ENCODE results near the gene ATF4.
A peak's percentile ranks its signal among the peaks of the same experiment; 100 is the strongest.

Gene ATF4

GRCh38 chr22:39530116-39530515, 9.8 kb downstream of the ATF4 start:
- DNase-seq, result no peak

- DNase-seq, result no peak
These were observed 10.4 kb downstream of the ATF4 start for GRCh38 chr22:39530692-39531331.

- DNase-seq, result peak; percentile 95
These were observed 12.1 kb downstream of the ATF4 start, which contains the start of gene RPS19BP1 for GRCh38 chr22:39532215-39533073. Gene RPS19BP1, minus strand, starts transcription at chr22:39532748. Its CDS starts 10 bp downstream, at chr22:39532738.

- DNase-seq, result no peak
These were observed 13.7 kb downstream of the ATF4 start for GRCh38 chr22:39534092-39534506.

- DNase-seq, result peak; percentile 64
These were observed 14.4 kb downstream of the ATF4 start for GRCh38 chr22:39534591-39535356.

- DNase-seq, result no peak
These were observed 15.0 kb downstream of the ATF4 start for GRCh38 chr22:39535357-39535725.

GRCh38 chr22:39535831-39536449, 15.6 kb downstream of the ATF4 start:
- DNase-seq, result no peak

- no peak for DNase-seq
These were observed 16.3 kb downstream of the ATF4 start for GRCh38 chr22:39536711-39537110.

GRCh38 chr22:39537975-39538374, 17.6 kb downstream of the ATF4 start:
- DNase-seq, result no peak

GRCh38 chr22:39543095-39543494, 22.7 kb downstream of the ATF4 start:
- DNase-seq, result no peak

GRCh38 chr22:39545386-39546365, 25.3 kb downstream of the ATF4 start:
- no peak for DNase-seq

- DNase-seq, result no peak
These were observed 26.7 kb downstream of the ATF4 start for GRCh38 chr22:39546889-39547586.

GRCh38 chr22:39547587-39547947, 27.2 kb downstream of the ATF4 start:
- DNase-seq, result no peak

GRCh38 chr22:39553429-39553828, 33.1 kb downstream of the ATF4 start:
- DNase-seq, result no peak

- no peak for DNase-seq
These were observed 33.8 kb downstream of the ATF4 start for GRCh38 chr22:39554151-39554550.

- DNase-seq, result no peak
These were observed 36.8 kb downstream of the ATF4 start for GRCh38 chr22:39556970-39557841.

GRCh38 chr22:39558254-39558727, 37.9 kb downstream of the ATF4 start:
- no peak for DNase-seq

GRCh38 chr22:39558950-39559349, 38.6 kb downstream of the ATF4 start:
- DNase-seq, result no peak

- no peak for DNase-seq
These were observed 39.2 kb downstream of the ATF4 start for GRCh38 chr22:39559456-39560105.

GRCh38 chr22:39560127-39560526, 39.8 kb downstream of the ATF4 start:
- DNase-seq, result no peak

Data from NCI-H510A (cell line).